Sciatic nerve (tissue), 2 donors: ENCODE measurements around the gene BCL6. TPM values are rescaled to one million over a fixed set of nuclear protein-coding genes. Genes with fewer than 3 reads are reported as not detected.
"Not testable (repeated sequence)": the region's sequence is repeated elsewhere in the genome, so short reads cannot be mapped to it uniquely, and the experiment has no call there.

Experiments used
- ATAC-seq: fragments of 200-7000 bp; cut with Tn5 transposase; one replicate; pipeline ENCODE4 v1.9.1; 2020; ENCODE audit warnings: mild to moderate bottlenecking, moderate library complexity
- DNase-seq: peaks from one replicate; pipeline ENCODE4 v3.0.0-alpha.2; 2020; ENCODE audit warnings: low spot score
- intact Hi-C: fragments of 100-400 bp; cut with DNase I; formaldehyde crosslinking; loops from one replicate; pipeline ENCODE4 v1.14.2; 2022
- total RNA-seq: library from RNA; stranded (reverse); fragmentation: NEBNext Ultra II Directional; extraction: Animal tissue kit (Norgen Biotek cat#: 25700); gene quantifications from one replicate; pipeline ENCODE4 v1.2.1, GENCODE V29; 2021
- donor health status: DM: no; HTN: no; CAD: no.
- donor health status: DM: no; HTN: no; CAD: no.

BCL6 gene
- total RNA-seq, 1 donor from 2014 or later, result 188 TPM

- no peak for DNase-seq
- ATAC-seq, result no peak
- intact Hi-C loops, result no loop called here
Measured at GRCh38 chr3:187694801-187695200, 50.5 kb downstream of the BCL6 start.

GRCh38 chr3:187693431-187693830, 51.8 kb downstream of the BCL6 start:
- DNase-seq, result no peak
- intact Hi-C loops, result no loop called here
- no peak for ATAC-seq

DNA sequence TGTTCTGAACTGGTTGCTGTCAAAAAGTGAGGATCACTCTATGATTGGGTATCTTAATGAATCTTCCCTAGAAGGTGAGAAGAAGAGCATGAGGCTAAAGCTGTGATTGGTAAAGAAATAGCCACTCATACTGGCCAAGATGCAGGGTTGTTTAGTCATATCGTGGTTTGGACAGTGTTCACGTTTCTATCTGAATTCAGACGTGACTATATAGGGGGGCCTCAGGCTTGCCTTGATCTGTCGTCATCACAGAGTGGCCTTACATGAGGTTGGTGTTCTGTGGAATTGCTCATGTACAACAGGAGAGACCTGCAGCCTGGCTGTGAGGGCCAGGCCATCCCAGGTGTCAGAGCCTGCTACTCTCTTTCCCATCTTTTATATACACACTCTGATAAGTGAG, 55.3 kb downstream of the BCL6 start:
- intact Hi-C loops, result no loop called here
- ATAC-seq (no peak), DNase-seq (no peak)

DNA sequence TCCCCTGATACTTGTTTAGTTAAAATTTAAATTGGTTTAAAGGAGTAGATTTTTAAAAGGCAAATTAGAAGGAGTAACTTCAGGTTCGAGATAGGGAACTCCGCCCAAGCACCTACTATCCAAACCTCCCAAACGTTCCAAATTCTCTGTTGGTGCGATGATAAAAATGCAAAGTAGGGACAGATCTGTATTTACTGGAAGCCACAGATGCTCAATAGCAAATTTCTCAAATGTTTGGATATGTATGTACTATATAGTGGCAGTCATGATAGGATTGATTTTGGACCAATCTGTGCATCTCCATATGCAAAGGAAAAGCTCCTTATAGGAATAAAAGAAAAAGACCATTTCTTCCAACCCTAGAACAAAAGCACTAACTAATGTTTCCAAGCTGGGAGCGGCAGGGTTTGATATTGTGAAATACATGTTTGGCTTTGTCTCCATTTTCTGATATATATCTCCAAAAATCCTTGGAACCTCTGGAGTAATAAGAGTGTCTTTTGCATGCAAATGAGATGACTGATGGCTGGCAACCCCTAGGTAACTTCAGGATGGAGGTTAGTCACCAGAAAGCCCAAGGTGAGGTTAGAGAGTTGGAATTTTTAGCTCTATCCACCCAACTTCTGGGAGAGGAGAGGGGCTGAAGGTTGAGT, 58.5 kb downstream of the BCL6 start:
- intact Hi-C loops, result no loop called here
- DNase-seq, result no peak
- no peak for ATAC-seq

DNA sequence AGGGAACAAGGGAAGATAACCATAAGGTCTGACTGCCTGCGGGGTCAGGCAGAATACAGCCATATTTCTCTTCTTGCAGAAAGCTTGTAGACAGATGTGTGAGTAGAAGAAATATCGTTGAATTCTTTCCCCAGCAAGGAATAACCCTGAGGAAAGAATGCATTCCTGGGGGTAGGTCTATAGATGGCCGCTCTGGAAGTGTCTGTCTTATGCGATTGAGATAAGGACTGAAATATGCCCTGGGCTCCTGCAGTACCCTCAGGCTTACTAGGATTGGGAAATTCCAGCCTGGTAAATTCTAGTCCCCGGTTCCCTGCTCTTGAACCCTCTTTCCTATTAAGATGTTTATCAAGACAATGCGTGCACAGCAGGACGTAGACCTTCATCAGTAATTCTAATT, 59.3 kb downstream of the BCL6 start:
- no peak for DNase-seq
- no peak for ATAC-seq
- intact Hi-C loops, result no loop called here

DNA sequence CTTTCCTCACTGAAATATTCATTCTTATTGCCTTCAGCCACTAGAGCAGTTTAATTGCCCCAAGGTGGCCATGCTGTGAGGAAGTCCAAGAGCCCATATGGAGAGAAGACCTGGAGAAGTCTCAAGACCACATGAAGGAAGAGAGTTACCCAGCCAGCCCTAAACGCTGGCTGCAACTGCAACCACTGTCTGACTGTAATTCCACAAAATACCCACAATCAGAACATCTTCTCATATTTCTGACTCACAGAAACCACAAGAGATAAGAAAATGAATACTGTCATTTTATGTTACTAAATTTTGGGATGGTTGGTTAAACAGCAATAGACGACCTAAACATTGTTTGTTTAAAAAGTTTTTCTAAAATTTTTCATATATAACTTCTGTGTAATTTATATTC, 60.4 kb downstream of the BCL6 start:
- intact Hi-C loops, result no loop called here
- no peak for ATAC-seq
- no peak for DNase-seq

- ATAC-seq (no peak), DNase-seq (no peak)
- intact Hi-C loops, result no loop called here
Measured at GRCh38 chr3:187684444-187684843, 60.8 kb downstream of the BCL6 start.

DNA sequence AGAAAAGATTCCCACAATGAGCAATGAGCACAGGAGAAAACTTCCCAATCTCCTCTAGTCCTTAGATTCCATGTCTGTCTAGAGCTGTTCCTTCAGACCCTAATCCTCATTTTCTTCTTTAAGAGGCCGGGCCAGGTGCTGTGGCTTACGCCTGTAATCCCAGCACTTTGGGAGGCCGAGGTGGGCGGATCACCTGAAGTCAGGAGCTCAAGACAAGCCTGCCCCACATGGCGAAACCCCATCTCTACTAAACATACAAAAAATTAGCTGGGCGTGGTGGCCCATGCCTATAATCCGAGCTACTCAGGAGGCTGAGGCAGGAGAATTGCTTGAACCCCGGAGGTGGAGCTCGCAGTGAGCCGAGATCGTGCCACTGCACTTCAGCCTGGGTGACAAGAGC, 63.5 kb downstream of the BCL6 start:
- DNase-seq, ATAC-seq, intact Hi-C loops: not testable (repeated sequence)

DNA sequence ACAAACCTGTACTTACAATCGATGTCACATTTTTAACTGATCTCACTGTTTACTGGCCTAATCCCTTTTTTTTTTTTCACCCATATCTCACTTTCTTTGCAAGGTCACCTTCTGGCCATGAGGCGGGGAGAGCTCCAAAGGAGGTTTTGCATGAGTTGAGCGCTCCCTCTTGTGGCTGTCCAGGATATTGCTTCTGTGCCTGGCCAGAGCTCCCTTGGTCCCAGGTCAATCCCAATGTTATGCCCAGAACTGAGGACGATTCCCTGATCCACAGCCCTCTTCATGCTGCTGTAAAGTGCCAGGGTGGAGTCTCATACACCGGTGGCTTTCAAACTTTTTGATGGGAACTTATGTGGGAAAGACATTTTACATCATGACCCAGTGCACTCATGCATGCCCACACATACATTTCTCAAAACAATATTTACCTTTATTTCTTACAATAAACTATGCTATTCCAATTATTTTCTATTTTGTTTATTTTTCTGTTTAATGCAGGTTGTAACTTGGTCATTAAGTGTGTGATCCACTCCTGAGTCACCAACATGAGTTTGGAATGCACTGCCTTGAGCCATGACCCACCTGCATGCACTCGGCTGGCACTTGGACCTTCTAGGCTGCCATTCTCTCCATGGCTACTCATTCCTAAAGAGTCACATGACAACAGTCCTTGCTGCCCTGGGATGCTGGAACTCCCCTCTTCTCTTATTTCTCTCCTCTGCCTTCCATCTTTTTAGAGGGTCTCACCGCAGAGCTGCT, 65.5 kb downstream of the BCL6 start:
- DNase-seq, result peak; percentile 88
- intact Hi-C loops, result loop anchor here (5.0 kb wide), 1 partner anchor 363 kb away; no protein-coding TSS in a partner anchor

DNA sequence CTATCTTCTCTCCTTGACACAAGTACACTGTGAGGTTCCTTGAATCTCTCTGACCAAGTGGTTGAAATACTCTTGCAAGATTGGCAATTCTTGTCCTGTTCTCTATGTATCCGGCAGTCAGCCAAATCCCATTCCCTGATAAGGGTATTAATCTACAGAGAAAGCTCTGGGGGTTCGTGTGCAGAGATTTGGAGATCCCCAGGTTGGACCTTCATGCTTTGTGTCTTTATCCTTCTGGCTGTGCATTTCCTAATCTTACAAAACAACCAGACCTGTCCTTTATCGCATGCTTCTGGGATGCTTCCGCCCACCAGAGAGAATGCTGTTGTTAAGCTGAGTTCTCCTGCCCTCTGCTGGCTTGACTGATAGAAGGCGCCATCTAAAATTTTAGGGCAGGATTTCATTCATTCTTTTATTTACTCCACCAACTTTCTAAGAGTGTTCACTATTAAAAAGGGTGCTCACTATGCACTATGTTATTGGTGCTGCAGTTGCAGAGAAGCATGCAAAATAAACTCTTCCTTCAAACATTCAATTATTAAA, 66.5 kb downstream of the BCL6 start:
- DNase-seq (peak; percentile 68), ATAC-seq (peak; percentile 83)
- intact Hi-C loops, result loop anchor here (5.0 kb wide), 1 partner anchor 361 kb away; no protein-coding TSS in a partner anchor

More for the DNA sequence above, 65.5 kb downstream of the BCL6 start:
- peak; percentile 92 for ATAC-seq

DNA sequence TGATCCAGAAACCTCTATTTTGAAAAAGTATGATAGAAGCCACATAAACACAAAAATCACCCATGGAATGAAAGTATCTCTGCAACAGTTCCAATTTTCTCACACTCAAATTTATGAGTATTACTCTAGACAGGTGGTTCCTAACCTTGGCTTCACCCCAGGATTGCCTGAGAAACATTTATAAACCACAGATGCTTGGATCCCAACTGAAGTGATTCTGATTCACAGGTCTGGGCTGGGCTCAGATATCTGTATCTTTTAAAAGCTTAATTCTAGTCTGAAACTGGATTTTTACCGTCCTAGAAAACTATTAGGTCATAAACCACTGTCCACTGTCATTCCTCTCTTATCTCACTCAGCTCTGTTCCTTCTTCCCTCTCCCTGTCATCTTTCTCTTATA, 67.7 kb downstream of the BCL6 start:
- intact Hi-C loops, result loop anchor here (5.0 kb wide), 1 partner anchor 360 kb away; no protein-coding TSS in a partner anchor
- ATAC-seq (no peak), DNase-seq (no peak)

DNA sequence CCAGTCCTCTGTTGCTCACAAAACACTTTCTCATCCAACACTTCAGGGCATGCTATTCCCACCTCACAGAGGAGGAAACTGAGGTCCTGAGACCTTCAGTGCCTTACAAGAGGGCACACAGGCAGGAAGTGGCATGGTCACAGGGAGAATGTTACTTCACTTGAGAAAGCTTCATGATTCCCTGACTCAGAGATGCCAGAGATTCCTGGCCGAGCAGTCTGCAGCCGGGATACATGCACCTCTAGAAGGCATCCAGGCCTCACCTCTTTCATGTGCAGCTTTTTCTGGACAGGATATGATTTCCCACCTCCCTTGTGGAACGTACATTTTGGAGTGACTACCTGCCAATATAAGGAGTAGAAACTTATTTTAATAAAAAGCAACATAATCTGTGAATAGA, 72.3 kb downstream of the BCL6 start:
- ATAC-seq, result no peak
- intact Hi-C loops, result no loop called here
- no peak for DNase-seq

Other genes starting within 250 kb of the BCL6 start
- not detected for gene SST, start 75.1 kb downstream of the BCL6 start, total RNA-seq
- not detected for gene RTP2, start 42.9 kb downstream of the BCL6 start, total RNA-seq